ENCODE measurements around the gene PIANP. TPM values are rescaled to one million over a fixed set of nuclear protein-coding genes. Genes with fewer than 3 reads are reported as not detected.

The PIANP gene
- total and polyA plus RNA-seq, 10 of the 15 experiments (the other 5 are each of a cell fraction or from before 2014, with no cell fraction given): 0.08 to 0.12 (median 0.08) TPM; not detected in 7

DNA sequence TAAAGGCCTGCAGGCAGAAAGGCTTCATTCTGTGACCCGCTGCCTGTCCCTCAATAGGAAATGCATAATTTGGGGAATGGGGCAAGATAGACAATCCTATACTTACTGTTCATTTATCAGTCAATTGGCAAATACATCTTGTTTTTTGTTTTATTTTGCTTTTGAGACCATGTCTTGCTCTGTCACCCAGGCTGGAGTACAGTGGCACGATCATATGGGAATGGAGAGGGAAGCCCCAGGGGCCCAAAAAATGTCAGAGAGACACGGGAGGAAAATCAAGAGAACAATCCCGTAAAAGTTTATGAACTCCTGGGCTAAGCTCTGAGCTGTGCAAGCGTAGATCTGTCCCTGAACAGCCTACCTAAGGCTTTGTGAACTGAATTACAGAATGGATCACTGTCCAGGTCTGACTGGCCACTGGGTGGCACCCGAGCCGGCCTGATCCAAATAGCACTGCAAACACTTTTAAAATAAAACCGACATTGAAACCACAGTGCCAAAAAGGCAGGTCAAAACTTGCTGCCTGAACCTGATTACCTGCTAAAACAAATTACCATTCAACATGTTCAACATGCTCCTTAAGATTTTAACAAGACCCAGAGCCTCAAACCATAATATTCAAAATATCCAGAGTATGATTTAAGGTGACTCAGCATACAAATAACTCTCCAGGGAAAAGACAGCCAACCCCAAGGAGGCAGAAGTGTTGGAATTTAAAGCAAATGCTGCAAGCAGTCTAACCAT is 35.0 kb upstream of the PIANP start (continued):
- TF ChIP-seq EGR1 (IDR thresholded peaks at IDR 0.05; ENCODE audit: borderline replicate concordance in 1 of 2, low read depth in 2 of 2, low read length in 2 of 2) (no peak), RAD21 (IDR thresholded peaks at IDR 0.05; ENCODE audit: insufficient read depth, low read depth, low read length) (peak; percentile 67), RFX5 (IDR thresholded peaks at IDR 0.05; ENCODE audit: low read depth, low read length) (no peak), HCFC1 (IDR thresholded peaks at IDR 0.05; ENCODE audit: low read length) (no peak), MEF2B (IDR thresholded peaks at IDR 0.05; ENCODE audit: partially characterized antibody, poor library complexity, severe bottlenecking) (no peak), HDAC6 (IDR thresholded peaks at IDR 0.05; ENCODE audit: unreplicated experiment) (no peak), WRNIP1 (IDR thresholded peaks at IDR 0.05; ENCODE audit: borderline replicate concordance, low read depth, low read length) (no peak)

DNA sequence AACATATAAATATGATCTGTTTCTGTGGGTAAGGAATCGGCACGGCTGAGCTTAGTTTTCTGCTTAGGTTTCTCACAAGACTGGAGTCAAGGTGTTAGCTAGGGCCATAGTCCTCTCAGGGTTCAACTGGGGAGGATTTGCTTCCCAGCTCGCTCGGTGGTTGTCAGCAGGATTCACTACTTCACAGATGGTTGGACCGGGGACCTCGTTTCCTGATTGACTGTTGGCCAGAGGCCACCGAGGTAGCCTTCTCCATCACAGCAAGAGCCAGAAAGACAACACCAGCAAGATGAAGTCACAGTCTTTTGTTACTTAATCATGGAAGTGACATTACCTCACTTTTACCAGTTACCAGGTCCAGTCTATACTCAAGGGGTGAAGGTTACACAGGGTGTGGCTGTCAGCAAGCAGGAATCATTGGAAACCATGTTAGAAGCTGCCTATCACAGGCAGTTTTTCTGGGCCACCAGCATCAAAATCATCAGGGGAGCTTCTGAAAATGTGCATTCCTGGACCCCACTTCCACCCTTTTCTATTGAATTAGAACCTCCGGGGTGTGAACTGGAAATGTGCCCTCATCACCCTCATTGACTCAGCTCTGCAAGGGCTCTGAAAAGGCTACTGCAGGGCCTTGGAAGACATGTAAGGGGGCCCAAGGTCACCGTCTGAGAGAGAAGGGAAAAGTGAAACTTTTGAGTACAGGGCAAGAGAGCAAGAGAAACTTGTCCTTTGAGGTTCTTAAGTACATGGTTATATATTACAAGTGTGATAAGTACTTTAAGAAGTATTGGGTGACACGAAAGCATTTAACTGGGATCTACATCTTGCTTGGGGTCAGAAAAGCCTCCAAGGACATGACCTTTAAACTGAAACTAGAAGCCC is 34.1 kb upstream of the PIANP start:
- Histone ChIP-seq H3K4me1 (ENCODE audit: control insufficient read depth, insufficient read depth, low read length) (peaks cover 5% of the 10 kb centered on the region; the same call in 1 of the 2 replicates), H2AFZ (ENCODE audit: control insufficient read depth, low read depth, low read length) (no peak overlapping the region), H3K27ac (ENCODE audit: control insufficient read depth, insufficient read depth) (no peak overlapping the region), H3K9ac (ENCODE audit: control insufficient read depth, insufficient read depth, low read length) (no peak overlapping the region), H3K9me3 (replicated peaks; ENCODE audit: control insufficient read depth, insufficient read depth, low read length) (no peaks in the 10 kb centered on the region), H3K4me3 (no peak overlapping the region), H3K79me2 (ENCODE audit: control insufficient read depth, insufficient read depth, low read length) (no peaks in the 10 kb centered on the region), H3K36me3 (ENCODE audit: control insufficient read depth in 2 of 2, insufficient read depth in 2 of 2, low read length in 1 of 2) (peaks cover 2 to 3% of the 10 kb centered on the region in 2 experiments; a peak in 3 of 4 replicates), H4K20me1 (ENCODE audit: control insufficient read depth, insufficient read depth) (no peaks in the 10 kb centered on the region), H3K4me2 (ENCODE audit: control insufficient read depth, insufficient read depth) (no peak overlapping the region), H3K27me3 (replicated peaks in 1 of 2; ENCODE audit: control insufficient read depth in 2 of 2, insufficient read depth in 2 of 2, low read length in 1 of 2) (no peaks in the 10 kb centered on the region)
- 91% methylated on average over 10 of the region's 10 CpGs for WGBS (ENCODE audit: insufficient coverage, insufficient replicate concordance, low lambda C conversion rate, missing lambda C conversion rate)
- intact Hi-C loops (cut with micrococcal nuclease; ENCODE audit: unreplicated experiment): loop anchor here (5.0 kb wide), 2 partner anchors 43 to 93 kb away; partner anchors contain the start of gene P3H3
- no peak for ATAC-seq
- in situ Hi-C loops (cut with MboI): no loop called here
- no TSS peak for BruUV-seq (replicated peaks)
- SMC1A ChIA-PET (ENCODE audit: uncharacterized antibody, unreplicated experiment): interaction anchor here (0.5 to 1.4 kb wide), 4 partner anchors 10 to 94 kb away, joined by 3 to 5 read pairs (median 4); partner anchors contain the start of genes MLF2 and P3H3
- TF ChIP-seq WRNIP1 (IDR thresholded peaks at IDR 0.05; ENCODE audit: borderline replicate concordance, low read depth, low read length): no peak
- no peak for FAIRE-seq
- RAD21 ChIA-PET (ENCODE audit: unreplicated experiment): interaction anchor here (1.2 to 2.1 kb wide), 2 partner anchors 18 to 32 kb away, joined by 4 to 7 read pairs; partner anchors contain the start of genes MLF2 and PTMS
- DNase-seq (ENCODE audit: low read depth, low spot score): no peak
- POLR2A ChIA-PET: interaction anchor here (0.6 to 2.1 kb wide), 3 partner anchors 18 to 179 kb away, joined by 3 to 6 read pairs (median 4); partner anchors contain the start of gene MLF2
- CTCF ChIA-PET: interaction anchor here (0.8 to 4.7 kb wide), 3 partner anchors 11 to 100 kb away, joined by 3 to 23 read pairs (median 11); partner anchors contain the start of gene COPS7A
